ENCODE data around the gene INPP5E. TPM values are rescaled to one million over a fixed set of nuclear protein-coding genes. Genes with fewer than 3 reads are reported as not detected.

The INPP5E gene
- total RNA-seq, 4 donors from 2014 or later = 6.7 to 19.7 (median 11.2) TPM

DNA sequence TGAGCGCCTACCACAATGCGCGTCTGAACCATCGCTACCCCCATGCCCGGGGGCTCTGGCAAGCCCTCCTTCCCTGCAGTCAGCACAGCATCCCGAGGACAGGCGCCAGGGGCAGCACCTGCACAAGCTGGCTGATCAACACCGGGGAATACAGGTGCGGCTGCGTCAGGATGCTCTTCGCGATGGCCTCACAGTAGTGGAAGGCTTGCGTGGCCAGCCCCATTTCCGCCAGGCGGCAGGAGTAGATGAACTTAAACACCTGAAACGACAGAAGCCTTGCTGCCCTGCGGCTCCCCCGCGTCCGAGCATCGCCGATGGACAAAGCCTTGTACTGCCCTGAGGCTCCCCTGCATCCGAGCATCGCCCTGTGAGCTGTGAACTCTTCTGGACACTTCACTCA, 17.7 kb upstream of the INPP5E start:
- intact Hi-C loops (cut with DNase I; ENCODE audit: low total_unique reads) = no loop called here
- TF ChIP-seq, protein P1, sequence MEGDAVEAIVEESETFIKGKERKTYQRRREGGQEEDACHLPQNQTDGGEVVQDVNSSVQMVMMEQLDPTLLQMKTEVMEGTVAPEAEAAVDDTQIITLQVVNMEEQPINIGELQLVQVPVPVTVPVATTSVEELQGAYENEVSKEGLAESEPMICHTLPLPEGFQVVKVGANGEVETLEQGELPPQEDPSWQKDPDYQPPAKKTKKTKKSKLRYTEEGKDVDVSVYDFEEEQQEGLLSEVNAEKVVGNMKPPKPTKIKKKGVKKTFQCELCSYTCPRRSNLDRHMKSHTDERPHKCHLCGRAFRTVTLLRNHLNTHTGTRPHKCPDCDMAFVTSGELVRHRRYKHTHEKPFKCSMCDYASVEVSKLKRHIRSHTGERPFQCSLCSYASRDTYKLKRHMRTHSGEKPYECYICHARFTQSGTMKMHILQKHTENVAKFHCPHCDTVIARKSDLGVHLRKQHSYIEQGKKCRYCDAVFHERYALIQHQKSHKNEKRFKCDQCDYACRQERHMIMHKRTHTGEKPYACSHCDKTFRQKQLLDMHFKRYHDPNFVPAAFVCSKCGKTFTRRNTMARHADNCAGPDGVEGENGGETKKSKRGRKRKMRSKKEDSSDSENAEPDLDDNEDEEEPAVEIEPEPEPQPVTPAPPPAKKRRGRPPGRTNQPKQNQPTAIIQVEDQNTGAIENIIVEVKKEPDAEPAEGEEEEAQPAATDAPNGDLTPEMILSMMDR (IDR thresholded peaks at IDR 0.05) = no peak
- no peak for TF ChIP-seq POLR2A (IDR thresholded peaks at IDR 0.05)
- DNase-seq = no peak
- no peaks in the 10 kb centered on the region for H3K36me3 ChIP-seq
- no peaks in the 10 kb centered on the region for H3K4me1 ChIP-seq
- no peak overlapping the region for H3K4me3 ChIP-seq
- H3K9me3 ChIP-seq = no peaks in the 10 kb centered on the region
- no peak overlapping the region for H3K27ac ChIP-seq
- no peaks in the 10 kb centered on the region for H3K27me3 ChIP-seq

DNA sequence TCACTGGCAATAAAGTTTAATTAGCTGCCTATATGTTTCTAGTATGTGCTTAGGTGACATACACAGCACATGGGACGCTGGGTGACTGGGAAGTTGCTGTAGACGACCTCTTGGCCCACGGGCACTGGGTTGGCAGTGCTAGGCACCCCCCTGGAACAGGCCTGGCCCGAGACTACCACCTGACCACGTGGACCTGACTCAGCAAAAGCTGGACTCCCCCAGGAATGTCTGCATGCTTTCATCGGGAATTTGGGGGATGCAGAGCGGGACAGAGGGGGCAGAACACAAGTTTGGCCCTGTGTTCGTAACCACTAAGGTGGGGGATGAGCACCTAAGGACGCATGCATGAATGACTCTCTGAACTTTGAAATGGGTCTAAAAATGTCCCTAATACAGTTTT, 16.6 kb upstream of the INPP5E start:
- Histone ChIP-seq H3K27ac (no peak overlapping the region), H3K9me3 (no peaks in the 10 kb centered on the region), H3K4me3 (no peak overlapping the region), H3K36me3 (no peaks in the 10 kb centered on the region), H3K27me3 (no peaks in the 10 kb centered on the region), H3K4me1 (no peaks in the 10 kb centered on the region)
- TF ChIP-seq, protein P1 (IDR thresholded peaks at IDR 0.05) = no peak
- TF ChIP-seq POLR2A (IDR thresholded peaks at IDR 0.05) = no peak
- intact Hi-C loops (cut with DNase I; ENCODE audit: low total_unique reads) = no loop called here
- no peak for DNase-seq

DNA sequence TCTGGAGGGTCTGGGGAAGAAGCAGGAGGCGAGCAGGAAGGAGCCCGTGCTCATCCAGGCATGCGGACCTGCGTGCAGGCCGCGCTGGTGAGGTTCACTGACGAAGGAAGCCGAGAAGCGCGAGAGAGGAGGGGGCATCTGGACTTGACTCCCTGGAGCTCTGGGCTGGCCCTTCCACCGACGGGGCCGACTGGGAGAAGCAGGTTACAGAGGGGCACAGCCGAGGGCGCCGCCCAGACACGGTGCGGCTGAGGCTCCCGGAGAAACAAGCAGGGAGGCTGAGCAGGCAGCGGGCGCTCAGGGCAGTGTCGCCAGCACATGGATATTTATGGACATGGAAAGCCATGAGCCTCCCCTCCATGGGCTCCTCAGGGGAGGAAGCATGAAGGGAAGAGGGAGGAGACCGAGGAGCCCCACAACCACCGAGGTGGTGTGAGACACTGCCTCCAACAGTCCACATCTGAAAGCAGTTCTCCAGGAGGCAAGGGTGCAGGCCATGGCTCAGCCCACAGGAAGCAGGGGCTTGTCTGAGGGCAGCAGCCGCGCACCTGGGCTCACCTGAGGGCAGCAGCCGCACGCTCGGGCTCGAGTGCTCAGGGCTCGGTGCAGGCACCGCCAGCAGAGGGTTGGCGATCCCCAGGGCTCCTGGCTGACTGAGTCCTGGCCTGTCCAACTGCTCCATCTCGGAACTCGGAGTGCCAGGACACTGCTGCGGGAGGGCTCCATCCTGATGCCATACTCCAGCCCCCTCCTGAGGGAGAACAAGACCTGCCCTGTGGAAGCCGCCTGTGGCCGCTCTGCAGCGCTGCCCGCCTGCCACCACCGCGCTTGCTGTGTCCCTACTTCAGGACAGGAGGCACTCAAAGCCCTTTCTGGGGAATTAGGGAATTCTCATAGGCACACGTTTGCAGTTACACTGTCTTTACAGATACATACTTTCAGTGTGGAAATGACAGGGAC, 15.7 kb upstream of the INPP5E start:
- Histone ChIP-seq H3K9me3 (no peaks in the 10 kb centered on the region), H3K4me1 (no peaks in the 10 kb centered on the region), H3K36me3 (no peaks in the 10 kb centered on the region), H3K27me3 (no peaks in the 10 kb centered on the region), H3K4me3 (no peak overlapping the region), H3K27ac (no peak overlapping the region)
- no peak for DNase-seq
- intact Hi-C loops (cut with DNase I; ENCODE audit: low total_unique reads) = no loop called here
- no peak for TF ChIP-seq POLR2A (IDR thresholded peaks at IDR 0.05)
- TF ChIP-seq, protein P1 (IDR thresholded peaks at IDR 0.05) = no peak

DNA sequence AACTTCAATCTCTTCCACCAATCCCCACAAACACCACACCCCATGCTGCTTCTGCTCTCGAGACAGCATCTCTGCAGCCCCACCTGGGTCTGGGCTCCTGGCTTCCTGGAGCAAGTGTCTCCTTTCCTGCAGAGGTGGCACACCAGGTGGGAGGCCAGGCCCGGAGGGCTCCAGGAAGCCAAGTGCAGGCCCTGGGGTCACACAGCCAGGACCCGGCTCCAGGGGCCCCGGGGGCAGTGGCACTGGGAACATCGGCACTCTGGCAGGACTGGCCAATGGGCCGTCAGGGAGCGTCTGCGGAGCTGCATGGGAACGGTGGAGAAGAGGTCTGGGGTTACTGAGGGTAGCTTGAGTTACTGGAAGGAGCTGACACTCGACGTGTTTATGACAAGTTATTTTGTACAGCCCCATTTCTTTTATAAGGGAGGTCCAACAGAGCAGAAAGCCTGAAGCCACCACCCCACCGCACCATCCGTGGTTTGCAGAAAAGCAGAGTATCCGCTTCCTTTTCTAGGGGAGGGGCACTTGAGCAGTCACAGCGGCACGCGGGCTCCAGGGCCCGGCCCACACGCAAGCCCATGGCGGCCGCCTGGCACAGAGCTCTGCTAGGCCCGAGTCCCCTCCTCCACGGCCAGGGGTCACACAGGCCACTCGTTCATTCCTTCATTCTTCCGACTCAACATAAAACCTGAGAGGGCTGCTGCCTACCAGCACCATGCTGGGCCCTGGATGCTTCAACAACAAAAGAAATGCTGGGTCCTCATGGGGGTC, 14.6 kb upstream of the INPP5E start:
- H3K36me3 ChIP-seq = no peaks in the 10 kb centered on the region
- no peaks in the 10 kb centered on the region for H3K9me3 ChIP-seq
- no peak for DNase-seq
- no peaks in the 10 kb centered on the region for H3K4me1 ChIP-seq
- intact Hi-C loops (cut with DNase I; ENCODE audit: low total_unique reads) = no loop called here
- no peaks in the 10 kb centered on the region for H3K27me3 ChIP-seq
- H3K27ac ChIP-seq = no peak overlapping the region
- H3K4me3 ChIP-seq = no peak overlapping the region
- TF ChIP-seq, protein P1 (IDR thresholded peaks at IDR 0.05) = no peak
- no peak for TF ChIP-seq POLR2A (IDR thresholded peaks at IDR 0.05)

DNA sequence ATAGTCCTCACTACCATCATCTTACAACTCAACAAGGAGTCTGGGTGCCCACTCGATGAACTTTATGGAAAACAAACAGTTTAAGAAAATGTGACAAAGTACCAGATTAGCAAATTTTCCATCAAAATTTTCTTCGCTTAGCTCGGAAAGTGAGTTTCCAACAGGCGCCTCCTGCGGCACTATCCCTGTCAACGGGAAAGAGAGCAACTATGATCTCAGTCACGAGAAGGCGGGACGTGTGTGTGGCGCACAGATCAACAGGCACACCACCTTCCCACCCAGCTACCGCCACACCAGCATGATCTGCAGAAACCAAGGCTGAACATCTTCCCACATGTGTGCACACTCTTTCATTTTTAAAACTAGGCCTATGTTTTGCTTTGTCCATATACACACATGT, 13.7 kb upstream of the INPP5E start:
- DNase-seq = no peak
- Histone ChIP-seq H3K4me3 (no peak overlapping the region), H3K4me1 (no peaks in the 10 kb centered on the region), H3K27ac (no peak overlapping the region), H3K9me3 (no peaks in the 10 kb centered on the region), H3K36me3 (no peaks in the 10 kb centered on the region), H3K27me3 (no peaks in the 10 kb centered on the region)
- intact Hi-C loops (cut with DNase I; ENCODE audit: low total_unique reads) = no loop called here
- TF ChIP-seq POLR2A (IDR thresholded peaks at IDR 0.05) = no peak
- TF ChIP-seq, protein P1 (IDR thresholded peaks at IDR 0.05) = no peak

Measured in uterus (tissue), 4 donors.